DND-41 (cell line): ENCODE data around the gene OCA2.
"Not testable (repeated sequence)": the region's sequence is repeated elsewhere in the genome, so short reads cannot be mapped to it uniquely, and the experiment has no call there.

Source experiments
- ATAC-seq: fragments of 200-7000 bp; cut with Tn5 transposase; 3 replicates; pipeline ENCODE4 v1.9.1; 2021; ENCODE audit warnings: low read depth; ENCODE audit not compliant: insufficient read depth
- DNase-seq: peaks from one replicate; pipeline ENCODE4 v3.0.0-alpha.2; 2020
- H2AFZ ChIP-seq: 2 replicates; pipeline ENCODE4 v1.6.0; 2012; ENCODE audit warnings: low read depth, low read length
- H3K27ac ChIP-seq: 2 replicates; pipeline ENCODE4 v1.5.1; 2012; ENCODE audit warnings: low read length, inconsistent platforms
- H3K27me3 ChIP-seq: fragments of 200-600 bp; sonication (generic); 2 replicates; pipeline ENCODE4 v1.6.0; 2012; ENCODE audit warnings: low read length, mild to moderate bottlenecking, inconsistent platforms; ENCODE audit not compliant: insufficient read depth, poor library complexity
- H3K36me3 ChIP-seq: 2 replicates; pipeline ENCODE4 v1.5.1; 2012; ENCODE audit warnings: low read length, inconsistent platforms; ENCODE audit not compliant: insufficient read depth
- H3K4me1 ChIP-seq: 2 replicates; pipeline ENCODE4 v1.5.1; 2012; ENCODE audit warnings: mild to moderate bottlenecking, low read length; ENCODE audit not compliant: insufficient read depth
- H3K4me2 ChIP-seq: 2 replicates; pipeline ENCODE4 v1.6.0; 2012; ENCODE audit warnings: mild to moderate bottlenecking, moderate library complexity, low read length, inconsistent platforms; ENCODE audit not compliant: insufficient read depth
- H3K4me3 ChIP-seq, 2 experiments: fragments of 200-600 bp in 1 of 2; shearing (Covaris generic) in 1 of 2; 2 replicates each; pipeline ENCODE4 v1.5.1; 2012 to 2016; ENCODE audit warnings: inconsistent platforms in 2 of 2, low read length in 2 of 2, mild to moderate bottlenecking in 2 of 2, low read depth in 1 of 2, moderate library complexity in 1 of 2
- H3K79me2 ChIP-seq: 2 replicates; pipeline ENCODE4 v1.6.0; 2012; ENCODE audit warnings: low read length, inconsistent platforms; ENCODE audit not compliant: insufficient read depth
- H3K9ac ChIP-seq: 2 replicates; pipeline ENCODE4 v1.6.0; 2012; ENCODE audit warnings: low read depth, mild to moderate bottlenecking, inconsistent platforms, low read length, moderate library complexity
- H3K9me3 ChIP-seq: 2 replicates; pipeline ENCODE4 v1.5.1; 2012; ENCODE audit warnings: low read length, moderate library complexity, mild to moderate bottlenecking, inconsistent platforms; ENCODE audit not compliant: insufficient read depth, severe bottlenecking
- H4K20me1 ChIP-seq: 2 replicates; pipeline ENCODE4 v1.6.0; 2012; ENCODE audit warnings: low read length; ENCODE audit not compliant: insufficient read depth
- EZH2 ChIP-seq: IDR thresholded peaks from 3 replicates; pipeline ENCODE4 v1.6.1; 2012; ENCODE audit warnings: borderline replicate concordance, low read depth, mild to moderate bottlenecking, moderate library complexity, low read length, inconsistent platforms; ENCODE audit not compliant: severe bottlenecking
- TF ChIP-seq, protein P1 (sequence below): IDR thresholded peaks from 2 replicates; pipeline ENCODE4 v1.5.1; 2012; ENCODE audit warnings: borderline replicate concordance, low read length, moderate library complexity, mild to moderate bottlenecking; ENCODE audit not compliant: poor library complexity, severe bottlenecking; ENCODE audit errors: extremely low read depth

OCA2 gene

DNA sequence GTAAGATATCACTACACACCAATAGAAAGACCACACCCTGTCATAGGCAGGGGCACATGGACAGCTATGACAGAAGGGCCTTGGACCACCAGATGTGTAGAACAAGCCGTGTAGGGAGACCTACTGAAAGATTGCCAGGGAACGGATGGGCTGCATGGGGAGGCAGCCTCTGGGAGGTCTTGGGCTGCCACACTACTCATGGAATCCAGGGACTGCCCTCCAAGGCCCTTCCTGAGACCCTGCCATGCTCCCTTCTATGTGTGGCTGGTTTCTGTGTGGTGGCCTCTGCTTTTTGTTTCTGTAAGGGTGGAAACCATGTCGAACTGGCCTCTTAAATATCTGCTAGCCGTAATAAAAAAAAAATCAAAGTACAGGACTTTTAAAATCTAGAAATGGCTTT lies 86.9 kb downstream of the OCA2 start:
- H3K36me3 ChIP-seq = no peaks in the 10 kb centered on the region
- no peak overlapping the region for H3K4me2 ChIP-seq
- no peaks in the 10 kb centered on the region for H3K4me1 ChIP-seq
- DNase-seq (no peak), ATAC-seq (no peak)
- H3K27me3 ChIP-seq = no peaks in the 10 kb centered on the region
- H3K27ac ChIP-seq = no peak overlapping the region
- no peaks in the 10 kb centered on the region for H3K9me3 ChIP-seq
- no peaks in the 10 kb centered on the region for H3K79me2 ChIP-seq
- no peak overlapping the region for H2AFZ ChIP-seq
- no peaks in the 10 kb centered on the region for H4K20me1 ChIP-seq
- H3K9ac ChIP-seq = no peak overlapping the region
- no peak overlapping the region for H3K4me3 ChIP-seq
- TF ChIP-seq EZH2 = no peak
- TF ChIP-seq, protein P1, sequence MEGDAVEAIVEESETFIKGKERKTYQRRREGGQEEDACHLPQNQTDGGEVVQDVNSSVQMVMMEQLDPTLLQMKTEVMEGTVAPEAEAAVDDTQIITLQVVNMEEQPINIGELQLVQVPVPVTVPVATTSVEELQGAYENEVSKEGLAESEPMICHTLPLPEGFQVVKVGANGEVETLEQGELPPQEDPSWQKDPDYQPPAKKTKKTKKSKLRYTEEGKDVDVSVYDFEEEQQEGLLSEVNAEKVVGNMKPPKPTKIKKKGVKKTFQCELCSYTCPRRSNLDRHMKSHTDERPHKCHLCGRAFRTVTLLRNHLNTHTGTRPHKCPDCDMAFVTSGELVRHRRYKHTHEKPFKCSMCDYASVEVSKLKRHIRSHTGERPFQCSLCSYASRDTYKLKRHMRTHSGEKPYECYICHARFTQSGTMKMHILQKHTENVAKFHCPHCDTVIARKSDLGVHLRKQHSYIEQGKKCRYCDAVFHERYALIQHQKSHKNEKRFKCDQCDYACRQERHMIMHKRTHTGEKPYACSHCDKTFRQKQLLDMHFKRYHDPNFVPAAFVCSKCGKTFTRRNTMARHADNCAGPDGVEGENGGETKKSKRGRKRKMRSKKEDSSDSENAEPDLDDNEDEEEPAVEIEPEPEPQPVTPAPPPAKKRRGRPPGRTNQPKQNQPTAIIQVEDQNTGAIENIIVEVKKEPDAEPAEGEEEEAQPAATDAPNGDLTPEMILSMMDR = no peak

DNA sequence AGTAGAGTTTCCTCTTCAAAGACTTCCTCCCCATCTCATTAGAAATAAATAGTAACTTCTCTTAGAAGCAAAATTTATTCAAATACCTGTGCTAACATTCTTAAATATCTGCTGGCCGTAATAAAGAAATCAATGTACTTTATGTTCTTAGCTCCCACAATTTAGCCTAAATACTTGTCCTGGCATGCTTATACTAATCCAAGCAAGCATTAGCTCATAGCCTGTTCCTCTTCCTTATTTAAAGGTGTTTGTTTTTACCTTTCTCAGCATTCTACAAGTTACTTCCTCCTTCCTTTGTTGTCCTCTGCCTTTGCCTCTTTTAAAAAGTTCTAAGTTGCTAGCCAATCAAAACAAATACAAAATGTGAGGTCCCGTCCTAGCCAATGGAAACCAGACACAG lies 90.9 kb downstream of the OCA2 start:
- not testable (repeated sequence) for ATAC-seq, DNase-seq, H2AFZ ChIP-seq

DNA sequence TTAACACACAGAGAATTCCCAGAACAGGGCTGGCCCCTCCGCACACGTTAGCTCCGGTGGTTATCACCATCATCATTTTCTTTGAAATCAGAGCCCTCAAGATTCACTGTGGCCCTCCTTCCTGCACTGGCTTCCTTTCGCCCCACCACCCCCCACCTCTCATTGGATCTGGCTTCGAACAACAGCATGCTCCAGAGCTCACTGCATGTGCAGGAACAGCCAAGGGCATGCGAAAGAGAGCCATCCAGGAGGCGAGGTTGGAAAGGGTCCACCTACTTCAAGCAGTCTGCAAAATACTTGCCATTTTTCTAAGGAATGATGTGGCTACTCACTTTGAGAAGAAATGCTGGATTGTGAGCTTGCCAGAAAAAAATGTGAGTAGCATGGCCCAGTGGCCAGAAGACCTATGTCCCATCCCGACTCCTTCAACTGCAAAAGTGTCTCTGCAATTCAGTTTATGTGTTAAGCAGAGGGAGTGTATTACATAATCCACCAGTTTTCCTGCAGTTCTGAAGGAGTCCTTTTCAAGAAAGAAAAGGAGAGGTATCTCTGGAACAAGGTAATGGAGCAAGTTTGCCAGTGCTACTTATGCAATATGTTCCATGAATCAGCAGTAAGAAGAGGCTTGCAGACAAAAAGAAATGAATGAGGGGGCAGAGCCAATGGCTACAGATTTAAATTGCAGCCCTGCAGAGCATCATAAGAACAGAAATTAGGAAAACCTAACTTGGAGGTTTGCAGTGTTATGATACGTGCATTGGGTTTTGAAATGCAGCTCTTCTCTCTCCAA lies 92.8 kb downstream of the OCA2 start:
- H3K27me3 ChIP-seq = no peaks in the 10 kb centered on the region
- H3K9ac ChIP-seq = no peak overlapping the region
- no peak overlapping the region for H3K4me3 ChIP-seq
- no peak overlapping the region for H3K4me2 ChIP-seq
- no peak for DNase-seq
- H2AFZ ChIP-seq = no peak overlapping the region
- H3K79me2 ChIP-seq = no peaks in the 10 kb centered on the region
- no peaks in the 10 kb centered on the region for H3K9me3 ChIP-seq
- no peaks in the 10 kb centered on the region for H4K20me1 ChIP-seq
- no peak for ATAC-seq
- no peaks in the 10 kb centered on the region for H3K36me3 ChIP-seq
- no peaks in the 10 kb centered on the region for H3K4me1 ChIP-seq
- no peak overlapping the region for H3K27ac ChIP-seq
- no peak for TF ChIP-seq EZH2
- TF ChIP-seq, protein P1 = no peak

More for the DNA sequence above, 90.9 kb downstream of the OCA2 start:
- not testable (repeated sequence) for H3K36me3 ChIP-seq, H3K27me3 ChIP-seq, H3K4me1 ChIP-seq, H3K4me2 ChIP-seq, H3K79me2 ChIP-seq, H3K27ac ChIP-seq, H4K20me1 ChIP-seq, H3K4me3 ChIP-seq, H3K9me3 ChIP-seq, H3K9ac ChIP-seq

DNA sequence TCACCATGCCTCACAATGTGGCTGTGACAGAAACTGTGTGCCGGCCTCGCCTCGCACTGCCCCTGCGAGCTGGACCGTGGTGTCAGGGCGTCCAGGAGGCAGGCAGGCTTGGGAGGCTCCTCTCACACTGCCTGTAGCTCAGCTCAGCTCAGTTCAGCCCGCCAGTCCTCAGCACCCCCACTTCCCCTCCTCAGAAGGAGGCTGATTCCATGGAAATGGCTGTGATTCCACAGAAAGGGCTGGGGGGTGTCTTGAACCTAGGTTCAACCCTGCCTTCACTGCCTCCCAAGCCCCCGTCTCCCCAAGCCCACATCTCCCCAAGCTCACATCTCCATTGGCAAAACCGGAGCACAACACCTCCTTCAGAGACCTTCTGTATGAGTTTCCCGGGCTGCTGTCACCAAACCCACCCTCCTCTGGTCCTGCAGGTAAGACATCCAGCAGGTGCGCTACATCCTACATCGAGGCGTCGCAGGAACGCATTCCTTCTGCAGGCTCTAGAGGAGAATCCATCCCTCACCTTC lies 94.0 kb downstream of the OCA2 start:
- no peaks in the 10 kb centered on the region for H3K36me3 ChIP-seq
- H3K27ac ChIP-seq = no peak overlapping the region
- ATAC-seq (no peak), DNase-seq (no peak)
- no peak overlapping the region for H3K9ac ChIP-seq
- H3K9me3 ChIP-seq = no peaks in the 10 kb centered on the region
- H2AFZ ChIP-seq = no peak overlapping the region
- H3K27me3 ChIP-seq = no peaks in the 10 kb centered on the region
- no peak overlapping the region for H3K4me3 ChIP-seq
- H3K4me1 ChIP-seq = no peaks in the 10 kb centered on the region
- H4K20me1 ChIP-seq = no peaks in the 10 kb centered on the region
- no peaks in the 10 kb centered on the region for H3K79me2 ChIP-seq
- no peak overlapping the region for H3K4me2 ChIP-seq
- TF ChIP-seq EZH2 = no peak
- TF ChIP-seq, protein P1 = no peak
